GM18505 (cell line): ENCODE results near the gene ADAP1.
A peak's percentile ranks its signal among the peaks of the same experiment; 100 is the strongest.
"Not testable (repeated sequence)": the region's sequence is repeated elsewhere in the genome, so short reads cannot be mapped to it uniquely, and the experiment has no call there.

Experiments used
- ATAC-seq: cut with Tn5 transposase; IDR thresholded peaks from one replicate; pipeline ENCODE4 v1.9.1; 2021; ENCODE audit not compliant: unreplicated experiment
- POLR2A ChIP-seq: IDR thresholded peaks from 4 replicates; pipeline ENCODE4 v1.6.1; 2011; ENCODE audit warnings: borderline replicate concordance; ENCODE audit not compliant: insufficient read depth, insufficient read length; ENCODE audit errors: extremely low read depth

ADAP1 gene

DNA sequence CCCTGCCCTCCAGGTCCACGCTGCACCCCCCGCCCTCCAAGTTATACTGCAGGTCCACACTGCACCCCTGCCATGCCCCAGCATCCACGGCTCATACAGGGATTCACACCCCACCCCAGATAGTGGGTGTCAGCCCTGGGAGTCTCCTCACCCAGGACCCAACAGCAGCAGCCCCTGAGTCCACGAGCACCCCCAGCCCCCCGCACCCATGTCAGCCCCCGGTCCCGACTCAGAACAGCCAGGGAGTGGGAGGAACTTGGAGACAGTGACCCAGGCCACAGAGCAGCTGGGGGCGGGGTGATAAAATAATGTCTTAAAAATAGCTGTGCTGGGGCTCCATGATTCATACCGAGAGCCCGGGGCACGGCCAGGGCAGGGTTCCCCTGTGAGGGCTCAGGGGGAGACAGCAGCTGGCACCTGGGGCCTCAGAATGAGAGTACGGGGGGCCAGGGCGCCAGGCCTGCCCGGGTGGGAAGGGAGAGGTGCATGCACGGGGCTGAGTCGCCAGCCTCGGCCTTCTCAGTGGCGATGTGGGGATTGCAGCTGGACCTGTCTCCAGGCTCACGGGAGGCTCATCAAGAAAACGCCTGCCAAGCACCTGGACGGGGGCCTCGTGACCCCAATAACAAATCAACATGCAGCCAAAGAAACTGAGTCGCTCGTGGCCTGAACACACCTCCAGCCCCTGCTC is 29.8 kb downstream of the ADAP1 start:
- peak; percentile 43 for ATAC-seq
- TF ChIP-seq POLR2A, result peak; percentile 28

DNA sequence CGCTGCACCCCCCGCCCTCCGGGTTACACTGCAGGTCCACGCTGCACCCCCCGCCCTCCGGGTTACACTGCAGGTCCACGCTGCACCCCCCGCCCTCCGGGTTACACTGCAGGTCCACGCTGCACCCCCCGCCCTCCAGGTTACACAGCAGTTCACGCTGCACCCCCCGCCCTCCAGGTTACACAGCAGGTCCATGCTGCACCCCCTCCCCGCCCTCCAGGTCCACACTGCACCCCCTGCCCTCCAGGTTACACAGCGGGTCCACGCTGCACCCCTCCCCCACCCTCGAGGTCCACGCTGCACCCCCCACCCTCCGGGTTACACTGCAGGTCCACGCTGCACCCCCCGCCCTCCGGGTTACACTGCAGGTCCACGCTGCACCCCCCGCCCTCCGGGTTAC is 30.4 kb downstream of the ADAP1 start:
- ATAC-seq, result not testable (repeated sequence)

DNA sequence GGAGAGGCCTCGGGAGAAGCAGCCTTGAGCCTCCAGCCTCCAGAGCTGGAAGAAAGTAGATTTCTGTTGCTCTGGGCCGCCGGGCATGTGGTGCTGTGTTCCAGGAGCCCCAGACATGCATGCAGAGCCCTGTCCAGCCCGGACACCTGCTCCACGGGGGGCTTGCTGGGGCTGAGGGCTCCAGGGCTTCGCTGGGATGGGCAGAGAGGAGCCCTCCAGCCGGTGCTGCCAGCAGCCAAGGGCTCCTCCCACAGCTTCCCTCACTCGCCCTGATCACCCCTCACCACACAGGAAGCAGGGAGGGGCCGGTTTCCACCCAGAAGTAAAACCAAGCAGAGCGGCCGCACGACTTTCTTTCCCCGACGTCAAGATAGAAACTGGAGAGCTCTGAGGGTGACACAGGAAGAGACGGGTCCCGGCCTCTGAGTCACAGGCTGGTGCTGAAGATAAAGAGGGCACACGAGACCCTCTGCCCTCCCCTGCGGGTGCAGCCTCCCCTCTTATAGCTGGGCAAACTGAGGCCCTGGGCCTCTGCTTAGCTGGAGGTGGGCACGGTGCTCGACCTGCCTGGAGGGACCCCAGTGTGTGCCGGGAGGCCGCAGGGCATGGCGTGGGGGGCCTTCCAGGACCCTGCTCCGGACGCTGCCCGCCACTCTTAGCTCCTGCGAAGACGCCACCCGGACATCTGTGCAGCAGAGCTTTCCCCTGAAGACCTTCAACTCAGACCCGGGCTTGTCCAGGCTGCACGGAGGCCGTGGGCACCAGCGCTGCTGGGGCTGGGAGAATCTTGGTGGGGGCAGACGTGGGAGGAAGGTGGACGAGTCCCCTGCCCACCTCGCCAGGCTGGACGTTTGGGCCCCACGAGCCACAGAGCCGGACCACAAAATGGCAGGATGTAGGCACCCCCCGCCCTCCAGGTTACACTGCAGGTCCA is 31.1 kb downstream of the ADAP1 start:
- TF ChIP-seq POLR2A, result peak; percentile 93
- peak; percentile 58 for ATAC-seq

DNA sequence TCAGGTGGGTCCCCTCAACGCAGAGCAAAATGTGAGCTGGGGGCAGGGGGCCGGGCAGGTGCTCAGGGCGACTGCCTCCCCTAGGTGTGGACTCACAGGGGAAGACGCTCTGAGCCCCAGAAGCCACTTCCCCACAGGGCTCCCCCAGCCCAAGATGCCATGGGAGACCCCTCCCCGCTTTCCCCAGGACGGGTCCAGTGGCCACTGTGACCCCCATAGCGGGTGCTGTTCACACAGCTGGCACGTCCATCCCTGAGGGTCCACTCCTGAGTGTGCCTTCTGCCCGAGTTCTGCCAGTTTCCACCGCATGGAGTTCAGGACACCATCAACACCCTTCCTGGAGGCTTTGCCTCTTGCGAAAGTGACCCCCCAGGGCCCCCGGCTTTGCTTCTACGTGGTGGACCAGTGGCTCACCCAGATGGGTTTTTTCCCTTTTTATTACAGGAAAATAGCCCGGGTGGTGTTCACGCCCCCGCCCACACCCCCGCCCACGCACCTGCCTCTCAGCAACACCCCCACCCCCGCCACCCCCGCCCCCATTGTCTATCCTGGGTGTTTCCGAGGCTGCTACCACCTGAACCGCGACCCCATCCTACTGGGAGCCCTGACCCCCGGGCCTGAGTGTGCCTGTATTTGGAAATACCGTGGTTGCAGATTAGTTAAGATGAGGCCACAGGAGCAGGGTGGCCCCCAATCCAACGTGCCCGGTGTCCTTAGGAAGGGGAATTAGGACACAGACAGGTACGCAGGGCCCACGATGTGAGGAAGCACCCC is 32.0 kb downstream of the ADAP1 start:
- no peak for TF ChIP-seq POLR2A
- no peak for ATAC-seq

DNA sequence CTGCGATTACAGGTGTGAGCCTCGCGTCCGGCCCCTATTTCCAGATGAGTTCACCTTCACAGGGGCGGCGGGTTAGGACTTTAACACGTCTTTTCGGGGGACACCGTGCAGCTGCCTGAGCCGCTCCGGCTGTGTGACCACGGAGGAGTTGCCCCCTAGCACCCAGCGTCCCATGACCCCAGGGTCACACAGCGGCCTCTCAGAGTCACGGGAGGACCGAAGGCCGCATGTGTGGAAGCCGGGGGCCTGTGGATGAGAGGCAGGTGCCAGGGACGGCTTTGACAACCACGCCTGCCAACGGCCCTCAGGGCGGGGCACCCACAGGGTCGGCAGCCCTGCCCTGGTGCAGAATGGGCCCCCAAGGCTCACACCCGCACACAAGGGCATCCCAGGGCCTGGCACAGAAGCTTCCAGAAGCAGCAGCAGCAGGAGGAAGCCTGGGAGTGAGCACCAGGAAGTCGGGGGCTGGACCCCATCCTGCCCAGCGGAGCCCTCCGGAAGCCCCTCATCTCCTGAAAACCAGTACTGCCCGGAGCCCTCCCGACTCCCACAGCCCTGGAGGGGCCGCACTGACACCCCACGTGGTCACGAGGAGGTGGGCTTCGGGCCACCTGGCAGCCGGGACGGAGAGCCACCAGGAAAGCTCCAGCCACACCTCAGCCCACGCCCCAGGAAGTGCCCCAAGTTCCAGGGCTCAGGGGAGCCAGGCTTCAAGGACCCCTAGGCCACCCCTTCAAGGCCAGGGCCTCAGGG is 32.7 kb downstream of the ADAP1 start:
- peak; percentile 31 for TF ChIP-seq POLR2A
- no peak for ATAC-seq

DNA sequence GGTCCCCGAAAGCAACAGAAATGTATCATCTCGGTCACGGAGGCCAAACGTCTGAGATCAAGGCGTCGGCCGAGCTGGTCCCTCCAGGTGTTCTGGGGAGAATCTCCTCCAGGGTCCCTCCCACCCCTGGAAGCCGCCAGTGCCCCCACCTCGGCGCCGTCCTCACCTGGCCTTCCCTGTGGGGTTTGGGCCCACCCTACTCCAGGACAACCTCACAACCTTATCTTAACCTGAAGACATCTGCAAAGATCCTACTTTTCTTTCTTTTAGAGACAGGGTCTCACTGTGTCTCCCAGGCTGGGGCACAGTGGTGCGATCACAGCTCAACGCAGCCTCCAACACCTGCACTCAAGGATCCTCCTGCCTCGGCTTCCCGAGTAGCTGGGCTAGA is 33.4 kb downstream of the ADAP1 start:
- no peak for ATAC-seq
- TF ChIP-seq POLR2A, result no peak

DNA sequence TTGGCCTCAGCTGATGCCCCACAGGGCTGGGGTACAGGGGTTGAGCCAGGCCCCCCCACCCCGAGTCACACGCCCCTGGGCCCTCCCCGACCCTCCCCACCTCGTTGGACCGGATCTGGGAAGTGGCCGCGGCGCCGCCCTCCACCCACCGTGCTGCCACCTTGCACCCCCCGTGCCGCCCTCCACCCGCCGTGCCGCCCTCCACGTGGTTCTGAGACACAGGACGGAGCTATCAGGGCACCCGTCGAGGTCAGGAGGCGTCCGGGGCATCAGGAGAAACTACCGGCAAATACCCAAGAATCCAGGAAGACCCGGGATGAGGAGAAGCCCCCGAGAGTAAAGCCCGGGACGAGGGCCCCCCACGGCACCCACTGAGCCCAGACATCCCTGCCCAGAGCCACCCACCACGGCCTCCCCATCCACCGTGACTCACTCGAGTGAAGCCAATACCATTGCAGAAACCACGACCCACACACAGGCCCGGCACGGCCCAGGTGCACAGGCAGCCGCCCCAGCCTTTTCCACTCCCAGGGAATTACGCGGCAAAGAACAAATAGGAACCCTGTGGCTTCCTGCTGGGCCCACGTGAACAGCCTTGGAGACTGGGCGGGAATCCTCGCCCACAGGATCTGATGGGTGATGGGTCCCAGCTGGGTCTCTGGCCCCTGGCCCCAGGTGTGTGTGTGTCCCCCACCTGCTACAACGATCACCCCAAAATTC is 34.0 kb downstream of the ADAP1 start:
- TF ChIP-seq POLR2A, result no peak
- no peak for ATAC-seq

DNA sequence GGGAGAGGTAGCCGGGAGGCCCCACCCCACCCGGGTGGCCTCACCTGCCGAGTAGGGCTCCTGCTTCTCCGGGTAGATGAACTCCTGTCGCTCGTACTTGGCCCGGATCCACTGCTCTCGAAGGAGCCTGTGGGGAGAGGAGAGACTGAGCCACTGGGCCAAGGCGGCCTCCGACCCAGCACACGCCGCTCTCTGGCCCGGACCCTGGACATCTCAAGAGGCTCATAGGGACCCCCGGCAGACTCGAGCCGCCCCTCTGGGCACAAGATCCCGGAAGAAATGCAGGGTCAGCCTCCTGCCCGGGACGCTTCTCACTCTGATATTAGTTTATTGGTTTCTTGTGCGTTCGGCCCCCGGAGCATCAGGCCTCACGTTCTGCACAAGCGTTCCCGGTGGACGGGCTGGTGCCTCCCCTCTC is 34.5 kb downstream of the ADAP1 start:
- ATAC-seq, result no peak
- TF ChIP-seq POLR2A, result no peak

DNA sequence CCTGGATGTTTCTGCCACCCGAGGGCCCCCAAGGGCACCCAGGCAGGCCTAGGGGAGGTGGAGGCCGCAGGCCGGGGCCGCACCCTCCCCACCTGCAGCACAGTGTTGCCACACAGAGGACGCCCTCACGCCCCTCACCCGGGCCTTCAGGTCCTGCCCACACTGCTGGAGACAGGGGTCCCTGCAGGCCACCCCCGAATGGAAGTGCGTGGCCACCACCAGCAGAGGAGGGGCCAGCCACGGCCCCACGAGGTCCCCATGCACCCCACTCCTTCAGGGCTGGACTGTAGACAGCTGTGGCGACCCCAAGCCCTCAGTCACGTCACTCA is 35.4 kb downstream of the ADAP1 start:
- no peak for ATAC-seq

DNA sequence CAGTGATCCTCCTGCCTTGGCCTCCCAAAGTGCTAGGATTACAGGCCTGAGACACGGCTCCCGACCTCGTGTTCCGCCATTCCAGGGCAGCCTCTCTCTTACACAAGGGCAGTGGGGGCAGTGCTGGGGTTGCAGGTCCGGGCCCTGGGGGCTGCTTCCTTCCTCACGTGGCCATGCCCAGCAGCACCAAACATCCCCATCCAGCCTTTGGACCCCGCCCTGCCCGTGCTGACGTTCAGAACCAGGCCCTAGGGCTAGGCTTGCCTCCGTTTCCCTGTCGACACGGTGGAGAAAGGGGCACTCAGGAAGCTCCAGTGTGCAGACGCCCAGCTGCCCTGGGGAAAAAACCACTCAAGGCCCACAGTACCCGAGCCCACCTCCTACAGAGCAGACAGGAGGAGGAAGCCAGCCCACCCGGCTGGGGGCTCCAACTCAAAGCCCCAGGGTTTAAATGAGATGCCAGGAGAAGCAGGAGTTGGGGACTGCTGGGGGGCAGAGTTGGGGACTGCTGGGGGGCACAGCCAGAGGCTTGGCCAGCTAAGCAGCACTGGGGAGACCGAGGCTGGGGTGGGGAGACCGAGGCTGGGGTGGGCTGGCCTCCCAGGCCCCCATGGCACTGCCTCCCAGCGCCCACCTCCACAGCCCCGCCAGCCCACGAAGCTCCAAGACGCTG is 35.9 kb downstream of the ADAP1 start:
- TF ChIP-seq POLR2A, result no peak
- no peak for ATAC-seq

More for the DNA sequence above, 35.4 kb downstream of the ADAP1 start:
- TF ChIP-seq POLR2A, result no peak

DNA sequence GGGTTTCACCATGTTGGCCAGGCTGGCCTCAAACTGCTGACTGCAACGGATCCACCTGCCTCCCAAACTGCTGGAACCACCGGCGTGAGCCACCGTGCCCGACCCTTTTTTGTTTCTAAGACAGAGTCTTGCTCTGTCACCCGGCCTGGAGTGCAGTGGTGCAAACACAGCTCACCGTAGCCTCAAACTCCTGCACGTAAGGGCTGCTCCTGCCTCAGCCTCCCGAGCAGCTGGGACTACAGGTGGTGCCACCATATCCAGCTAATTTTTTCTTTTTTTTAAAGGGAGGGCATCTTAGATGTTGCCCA is 36.4 kb downstream of the ADAP1 start:
- no peak for ATAC-seq
- TF ChIP-seq POLR2A, result no peak
